ENCODE results near the gene KIF3A.

KIF3A gene

GRCh38 chr5:132770476-132771159, 33.3 kb upstream of the KIF3A start:
- no peak for DNase-seq (ENCODE audit: low read depth in 2 of 2)

GRCh38 chr5:132768485-132768868, 31.1 kb upstream of the KIF3A start:
- DNase-seq (ENCODE audit: low read depth in 2 of 2), result no peak

- DNase-seq (ENCODE audit: low read depth in 2 of 2), result no peak
Observed at GRCh38 chr5:132767150-132767549, 29.8 kb upstream of the KIF3A start.

- DNase-seq (ENCODE audit: low read depth in 2 of 2), result no peak
Observed at GRCh38 chr5:132766806-132767055, 29.4 kb upstream of the KIF3A start.

- no peak for DNase-seq (ENCODE audit: low read depth in 2 of 2)
Observed at GRCh38 chr5:132766020-132766805, 28.9 kb upstream of the KIF3A start.

GRCh38 chr5:132765311-132766019, 28.1 kb upstream of the KIF3A start:
- no peak for DNase-seq (ENCODE audit: low read depth in 2 of 2)

GRCh38 chr5:132764671-132765238, 27.4 kb upstream of the KIF3A start:
- no peak for DNase-seq (ENCODE audit: low read depth in 2 of 2)

- no peak for DNase-seq (ENCODE audit: low read depth in 2 of 2)
Observed at GRCh38 chr5:132764051-132764450, 26.7 kb upstream of the KIF3A start.

- DNase-seq (ENCODE audit: low read depth in 2 of 2), result no peak
Observed at GRCh38 chr5:132763181-132764036, 26.1 kb upstream of the KIF3A start.

GRCh38 chr5:132762246-132763000, 25.1 kb upstream of the KIF3A start:
- no peak for DNase-seq (ENCODE audit: low read depth in 2 of 2)

- DNase-seq (ENCODE audit: low read depth in 2 of 2), result no peak
Observed at GRCh38 chr5:132761321-132762240, 24.2 kb upstream of the KIF3A start.

- DNase-seq (ENCODE audit: low read depth in 2 of 2), result no peak
Observed at GRCh38 chr5:132760601-132761317, 23.4 kb upstream of the KIF3A start.

GRCh38 chr5:132760049-132760420, 22.7 kb upstream of the KIF3A start:
- no peak for DNase-seq (ENCODE audit: low read depth in 2 of 2)

GRCh38 chr5:132759114-132760048, 22.0 kb upstream of the KIF3A start:
- no peak for DNase-seq (ENCODE audit: low read depth in 2 of 2)

GRCh38 chr5:132758451-132758850, 21.1 kb upstream of the KIF3A start:
- no peak for DNase-seq (ENCODE audit: low read depth in 2 of 2)

GRCh38 chr5:132756542-132756941, 19.2 kb upstream of the KIF3A start:
- no peak for DNase-seq (ENCODE audit: low read depth in 2 of 2)

- DNase-seq (ENCODE audit: low read depth in 2 of 2), result no peak
Observed at GRCh38 chr5:132754947-132755346, 17.6 kb upstream of the KIF3A start.

- DNase-seq (ENCODE audit: low read depth in 2 of 2), result no peak
Observed at GRCh38 chr5:132754111-132754510, 16.8 kb upstream of the KIF3A start.
